GM12872 (cell line): ENCODE results near the gene JMJD4.

Experiments used
- TF ChIP-seq, protein P1 (sequence below): IDR thresholded peaks from 3 replicates; pipeline ENCODE4 v1.5.1; 2011; ENCODE audit warnings: low read depth, mild to moderate bottlenecking, low read length, moderate library complexity; ENCODE audit not compliant: insufficient read depth

Gene JMJD4

DNA sequence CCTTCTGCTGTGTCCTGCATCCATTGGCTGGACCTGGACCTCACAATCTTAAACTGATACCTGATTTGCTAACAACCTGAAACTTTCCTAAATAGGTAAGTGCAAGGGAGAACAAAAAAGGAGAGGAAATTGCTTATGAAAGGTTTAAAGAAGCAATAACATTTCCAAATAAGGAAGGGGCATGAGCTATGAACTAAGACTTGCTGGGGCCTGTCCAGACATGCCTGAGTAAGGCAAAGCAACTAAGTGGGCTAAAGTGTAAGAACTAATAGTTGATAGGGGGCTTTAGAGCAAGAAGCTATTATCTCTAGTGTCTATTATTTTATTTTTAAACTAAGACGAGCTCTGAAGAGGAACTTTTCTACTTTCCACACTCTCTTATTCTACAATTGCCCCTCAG, 11.6 kb downstream of the JMJD4 start:
- TF ChIP-seq, protein P1, sequence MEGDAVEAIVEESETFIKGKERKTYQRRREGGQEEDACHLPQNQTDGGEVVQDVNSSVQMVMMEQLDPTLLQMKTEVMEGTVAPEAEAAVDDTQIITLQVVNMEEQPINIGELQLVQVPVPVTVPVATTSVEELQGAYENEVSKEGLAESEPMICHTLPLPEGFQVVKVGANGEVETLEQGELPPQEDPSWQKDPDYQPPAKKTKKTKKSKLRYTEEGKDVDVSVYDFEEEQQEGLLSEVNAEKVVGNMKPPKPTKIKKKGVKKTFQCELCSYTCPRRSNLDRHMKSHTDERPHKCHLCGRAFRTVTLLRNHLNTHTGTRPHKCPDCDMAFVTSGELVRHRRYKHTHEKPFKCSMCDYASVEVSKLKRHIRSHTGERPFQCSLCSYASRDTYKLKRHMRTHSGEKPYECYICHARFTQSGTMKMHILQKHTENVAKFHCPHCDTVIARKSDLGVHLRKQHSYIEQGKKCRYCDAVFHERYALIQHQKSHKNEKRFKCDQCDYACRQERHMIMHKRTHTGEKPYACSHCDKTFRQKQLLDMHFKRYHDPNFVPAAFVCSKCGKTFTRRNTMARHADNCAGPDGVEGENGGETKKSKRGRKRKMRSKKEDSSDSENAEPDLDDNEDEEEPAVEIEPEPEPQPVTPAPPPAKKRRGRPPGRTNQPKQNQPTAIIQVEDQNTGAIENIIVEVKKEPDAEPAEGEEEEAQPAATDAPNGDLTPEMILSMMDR, result no peak

- TF ChIP-seq, protein P1, result no peak
Observed at GRCh38 chr1:227718932-227719331, 16.2 kb downstream of the JMJD4 start.

DNA sequence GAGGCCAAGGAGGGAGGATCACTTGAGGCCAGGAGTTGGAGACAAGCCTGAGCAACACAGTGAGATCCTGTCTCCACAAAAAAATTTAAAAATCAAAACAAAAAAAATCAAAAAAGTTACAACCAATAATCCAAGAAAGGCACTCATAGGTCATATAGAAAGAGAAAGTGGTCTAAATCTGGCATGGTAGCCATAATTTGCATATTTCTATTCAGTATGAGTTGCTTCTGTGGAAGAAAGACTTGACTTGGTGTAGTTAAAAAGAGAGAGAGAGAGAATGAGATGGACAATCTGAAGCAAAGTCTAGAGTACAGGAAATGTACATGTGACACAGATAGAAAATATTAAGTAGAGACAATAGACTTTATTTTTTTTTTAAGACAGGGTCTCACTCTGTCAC, 22.5 kb downstream of the JMJD4 start:
- TF ChIP-seq, protein P1, result no peak

DNA sequence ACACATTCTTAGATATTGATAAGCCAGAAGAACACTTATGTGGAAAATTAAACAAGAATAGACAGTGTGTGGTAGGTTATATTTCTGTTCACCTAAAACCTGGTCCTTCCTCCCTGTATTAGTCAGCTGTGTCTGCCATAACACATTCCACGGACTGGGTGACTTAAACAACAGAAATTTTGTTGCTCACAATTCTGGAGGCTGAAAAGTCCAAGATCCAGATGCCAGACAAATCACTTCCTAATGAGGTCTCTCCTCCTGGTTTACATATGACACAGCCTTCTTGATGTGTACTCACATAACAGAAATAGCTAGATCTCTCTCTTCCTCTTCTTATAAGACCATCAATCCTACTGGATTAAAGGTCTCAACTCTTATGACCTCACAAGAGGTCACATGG, 25.7 kb downstream of the JMJD4 start:
- TF ChIP-seq, protein P1, result no peak

GRCh38 chr1:227707846-227708245, 27.3 kb downstream of the JMJD4 start:
- TF ChIP-seq, protein P1, result no peak

- TF ChIP-seq, protein P1, result no peak
Observed at GRCh38 chr1:227697321-227697864, 37.7 kb downstream of the JMJD4 start.

- TF ChIP-seq, protein P1, result no peak
Observed at GRCh38 chr1:227685807-227686206, 49.3 kb downstream of the JMJD4 start.
